22Rv1 (cell line): Measurements from ENCODE around the gene OR5H14.

Experiments
- H3K27ac ChIP-seq: fragments of 450-650 bp; 2 replicates; pipeline ENCODE4 v1.5.1; 2017
- TF ChIP-seq, protein P1 (sequence below): fragments of 450-650 bp; IDR thresholded peaks from 2 replicates; pipeline ENCODE4 v1.5.1; 2017; ENCODE audit warnings: mild to moderate bottlenecking

OR5H14 gene

GRCh38 chr3:98199020-98199419 lies 51.7 kb downstream of the OR5H14 start:
- TF ChIP-seq, protein P1, sequence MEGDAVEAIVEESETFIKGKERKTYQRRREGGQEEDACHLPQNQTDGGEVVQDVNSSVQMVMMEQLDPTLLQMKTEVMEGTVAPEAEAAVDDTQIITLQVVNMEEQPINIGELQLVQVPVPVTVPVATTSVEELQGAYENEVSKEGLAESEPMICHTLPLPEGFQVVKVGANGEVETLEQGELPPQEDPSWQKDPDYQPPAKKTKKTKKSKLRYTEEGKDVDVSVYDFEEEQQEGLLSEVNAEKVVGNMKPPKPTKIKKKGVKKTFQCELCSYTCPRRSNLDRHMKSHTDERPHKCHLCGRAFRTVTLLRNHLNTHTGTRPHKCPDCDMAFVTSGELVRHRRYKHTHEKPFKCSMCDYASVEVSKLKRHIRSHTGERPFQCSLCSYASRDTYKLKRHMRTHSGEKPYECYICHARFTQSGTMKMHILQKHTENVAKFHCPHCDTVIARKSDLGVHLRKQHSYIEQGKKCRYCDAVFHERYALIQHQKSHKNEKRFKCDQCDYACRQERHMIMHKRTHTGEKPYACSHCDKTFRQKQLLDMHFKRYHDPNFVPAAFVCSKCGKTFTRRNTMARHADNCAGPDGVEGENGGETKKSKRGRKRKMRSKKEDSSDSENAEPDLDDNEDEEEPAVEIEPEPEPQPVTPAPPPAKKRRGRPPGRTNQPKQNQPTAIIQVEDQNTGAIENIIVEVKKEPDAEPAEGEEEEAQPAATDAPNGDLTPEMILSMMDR, result no peak
- H3K27ac ChIP-seq, result no peak overlapping the region
